Measurements from ENCODE around the gene ACACB.

ACACB gene

GRCh38 chr12:109178532-109178931 lies 62.1 kb downstream of the ACACB start:
- no peak for DNase-seq

- DNase-seq = no peak
These were observed 63.5 kb downstream of the ACACB start for GRCh38 chr12:109179927-109180326.

GRCh38 chr12:109182041-109182839 lies 65.9 kb downstream of the ACACB start:
- DNase-seq = peak; percentile 9

GRCh38 chr12:109185441-109185840 lies 69.1 kb downstream of the ACACB start:
- no peak for DNase-seq

GRCh38 chr12:109186993-109187653 lies 70.7 kb downstream of the ACACB start:
- no peak for DNase-seq

GRCh38 chr12:109188108-109188712 lies 71.8 kb downstream of the ACACB start:
- no peak for DNase-seq

GRCh38 chr12:109189291-109189690 lies 72.9 kb downstream of the ACACB start:
- DNase-seq = no peak

GRCh38 chr12:109191621-109192250 lies 75.3 kb downstream of the ACACB start:
- DNase-seq = peak; percentile 13

- peak; percentile 82 for DNase-seq
These were observed 76.0 kb downstream of the ACACB start for GRCh38 chr12:109192358-109192757.

GRCh38 chr12:109193896-109194295 lies 77.5 kb downstream of the ACACB start:
- no peak for DNase-seq

- no peak for DNase-seq
These were observed 79.9 kb downstream of the ACACB start for GRCh38 chr12:109196332-109196731.

- DNase-seq = peak; percentile 13
These were observed 80.9 kb downstream of the ACACB start for GRCh38 chr12:109197327-109197726.

- DNase-seq = no peak
These were observed 82.9 kb downstream of the ACACB start for GRCh38 chr12:109199324-109199723.

GRCh38 chr12:109200825-109201495 lies 84.6 kb downstream of the ACACB start:
- no peak for DNase-seq

GRCh38 chr12:109201496-109201885 lies 85.1 kb downstream of the ACACB start:
- no peak for DNase-seq

- no peak for DNase-seq
These were observed 86.4 kb downstream of the ACACB start for GRCh38 chr12:109202770-109203169.

GRCh38 chr12:109203480-109203879 lies 87.1 kb downstream of the ACACB start:
- no peak for DNase-seq

- no peak for DNase-seq
These were observed 92.7 kb downstream of the ACACB start for GRCh38 chr12:109209082-109209481.

- DNase-seq = no peak
These were observed 96.2 kb downstream of the ACACB start for GRCh38 chr12:109212460-109213115.

GRCh38 chr12:109214131-109214530 lies 97.7 kb downstream of the ACACB start:
- no peak for DNase-seq

GRCh38 chr12:109218996-109219395 lies 102.6 kb downstream of the ACACB start:
- no peak for DNase-seq

- no peak for DNase-seq
These were observed 103.6 kb downstream of the ACACB start for GRCh38 chr12:109219938-109220337.
